HT1080 (cell line): ENCODE measurements around the gene TCF7L1. TPM values are rescaled to one million over a fixed set of nuclear protein-coding genes. Genes with fewer than 3 reads are reported as not detected.

ENCODE experiments used
- DNase-seq: peaks from one replicate; pipeline ENCODE4 v3.0.0-alpha.2; 2015; ENCODE audit warnings: low read depth
- small RNA-seq: library from RNA; depleted of rRNA; stranded (forward); fragments of <200 nt; gene quantifications from one replicate; pipeline ENCODE3, GENCODE V24; 2014
- total RNA-seq: library from RNA; depleted of rRNA; stranded (reverse); fragments of >200 nt; shearing (Covaris generic); gene quantifications from 2 replicates; pipeline ENCODE4 v1.2.3, GENCODE V29; 2014; rRNA removed

TCF7L1 gene
- total RNA-seq, 1 experiment from 2014 or later = 0.16 TPM

- no peak for DNase-seq
These were observed 214.4 kb downstream of the TCF7L1 start for GRCh38 chr2:85347599-85347998.

GRCh38 chr2:85353876-85354285, 220.7 kb downstream of the TCF7L1 start:
- DNase-seq = peak; percentile 37

GRCh38 chr2:85354286-85355072, 221.3 kb downstream of the TCF7L1 start, which contains the start of the genes ELMOD3 and RETSAT:
TSS of gene ELMOD3 (plus strand) at chr2:85354769. CDS start at chr2:85357199, 2,430 bp downstream.
TSS of gene RETSAT (minus strand) at chr2:85354528. CDS start at chr2:85354507, 21 bp downstream.
- DNase-seq = peak; percentile 98

GRCh38 chr2:85355073-85355410, 221.8 kb downstream of the TCF7L1 start:
- no peak for DNase-seq

GRCh38 chr2:85355521-85355920, 222.3 kb downstream of the TCF7L1 start:
- DNase-seq = no peak

GRCh38 chr2:85356186-85356585, 223.0 kb downstream of the TCF7L1 start:
- DNase-seq = no peak

- DNase-seq = no peak
These were observed 224.5 kb downstream of the TCF7L1 start for GRCh38 chr2:85357736-85358135.

Small RNA genes lying within 50 kb of the gene (small RNA-seq; reads per million reads assigned to genes)
- gene AC093162.1 (not detected), gene RF00019 (not detected), gene RNU6-674P (not detected)

Other genes starting within 250 kb of the TCF7L1 start
- 2,966 and 4,695 TPM in 2 replicates for gene TMSB10, start 227.7 kb upstream of the TCF7L1 start, total RNA-seq
- 60.8 and 70.6 TPM in 2 replicates for gene KCMF1, start 162.2 kb upstream of the TCF7L1 start, total RNA-seq
- gene TGOLN2, start 194.6 kb downstream of the TCF7L1 start, total RNA-seq = 64.2 and 73.7 TPM in 2 replicates
- 26.9 and 27.3 TPM in 2 replicates for gene RETSAT, start 221.1 kb downstream of the TCF7L1 start, total RNA-seq
- gene ELMOD3, start 221.4 kb downstream of the TCF7L1 start, total RNA-seq = 11.4 TPM in 2 replicates